Epithelial cell of alveolus of lung (primary cell): Measurements from ENCODE around the gene DOK3. TPM values are rescaled to one million over a fixed set of nuclear protein-coding genes. Genes with fewer than 3 reads are reported as not detected.

ENCODE experiments used
- total RNA-seq: library from RNA; depleted of rRNA; stranded (reverse); fragments of >200 nt; gene quantifications from 2 replicates; pipeline ENCODE4 v1.2.1, GENCODE V29; 2015

The DOK3 gene
- 0.91 and 1.5 TPM in 2 replicates for total RNA-seq

DNA sequence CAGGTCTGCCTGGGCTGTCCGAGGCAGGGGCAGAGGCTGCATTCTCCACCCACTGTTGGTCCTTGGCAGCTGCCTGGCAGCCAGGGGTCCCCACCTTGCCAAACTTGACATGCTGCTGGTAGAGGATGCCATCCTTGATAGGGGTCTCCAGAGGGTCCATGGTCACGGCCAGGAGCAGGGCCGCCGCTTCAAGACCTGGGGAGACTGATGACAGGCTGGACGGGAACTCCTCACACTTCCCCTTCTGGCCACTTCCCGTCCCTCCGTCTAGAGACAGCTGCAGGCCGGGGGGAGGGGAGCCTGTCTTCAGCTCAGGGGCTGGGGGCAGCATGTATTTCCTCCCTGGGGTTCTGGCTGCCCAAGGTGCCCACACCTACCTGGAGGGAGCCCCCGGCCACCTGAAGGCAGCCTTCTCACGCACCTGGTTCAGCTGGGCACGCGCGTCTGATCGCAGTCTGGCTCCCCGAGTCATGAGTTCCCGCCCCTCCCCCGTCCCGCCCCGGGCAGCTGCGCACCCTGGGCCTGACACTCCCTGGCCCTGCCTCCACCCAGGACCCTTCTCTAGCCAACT, at the start of gene DOK3:
DOK3 (minus strand) TSS at position 446 of the 571 bp plus-strand sequence; CDS start at position 160, 286 bp downstream.

GRCh38 chr5:177554474-177555111, 45.0 kb upstream of the DOK3 start, which contains the start of gene FAM193B:
FAM193B (minus strand) TSS chr5:177554563; CDS start chr5:177554458, 105 bp downstream.

DNA sequence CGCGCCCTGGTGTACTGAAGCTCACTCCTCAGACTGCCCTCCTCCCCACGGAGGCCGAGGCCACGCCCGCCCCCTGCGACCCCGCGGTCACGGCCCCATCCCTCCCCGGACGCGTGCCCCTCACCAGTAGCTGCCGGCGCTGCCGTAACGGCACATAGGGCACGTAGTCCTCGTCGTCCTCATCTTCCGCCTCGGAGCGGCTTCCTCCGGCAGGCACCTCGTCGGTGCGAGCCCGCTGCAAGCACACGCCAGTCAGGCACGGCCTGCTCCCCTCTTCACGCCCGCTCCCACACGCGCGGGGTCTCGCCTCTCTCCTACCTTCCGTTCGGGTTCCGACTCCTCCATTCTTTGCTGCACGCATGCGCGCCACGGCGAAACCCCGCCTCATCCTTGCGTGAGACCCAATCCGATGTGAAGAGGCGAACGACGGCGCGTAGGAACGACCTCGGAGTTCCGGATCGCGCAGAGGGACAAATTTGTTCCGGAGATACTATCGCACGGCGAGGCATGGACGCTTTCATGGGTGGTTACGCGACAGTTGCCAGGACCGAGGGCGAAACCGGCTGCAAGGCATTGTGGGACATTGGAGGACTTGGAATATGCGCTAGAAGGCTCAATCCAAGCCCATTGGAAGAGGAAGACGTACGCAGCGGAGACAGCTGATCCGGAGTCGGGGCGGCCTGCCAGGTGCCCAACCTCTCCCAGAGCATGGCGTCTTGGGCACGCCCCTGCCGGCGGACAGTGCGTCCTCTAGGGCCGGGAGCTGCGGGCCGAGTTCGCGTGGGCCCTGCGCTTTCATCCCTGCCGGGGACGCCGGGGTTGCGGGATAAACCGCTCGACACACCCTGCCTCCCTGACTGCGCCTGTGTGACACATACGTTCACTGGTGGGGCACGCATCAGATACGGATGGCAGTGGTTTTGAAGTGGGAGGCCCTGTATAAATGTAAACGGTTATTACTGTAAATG, 7.3 kb upstream of the DOK3 start, which contains the start of gene DDX41:
DDX41 (minus strand) TSS at position 361 of the 968 bp plus-strand sequence; CDS start at position 345, 16 bp downstream.

DNA sequence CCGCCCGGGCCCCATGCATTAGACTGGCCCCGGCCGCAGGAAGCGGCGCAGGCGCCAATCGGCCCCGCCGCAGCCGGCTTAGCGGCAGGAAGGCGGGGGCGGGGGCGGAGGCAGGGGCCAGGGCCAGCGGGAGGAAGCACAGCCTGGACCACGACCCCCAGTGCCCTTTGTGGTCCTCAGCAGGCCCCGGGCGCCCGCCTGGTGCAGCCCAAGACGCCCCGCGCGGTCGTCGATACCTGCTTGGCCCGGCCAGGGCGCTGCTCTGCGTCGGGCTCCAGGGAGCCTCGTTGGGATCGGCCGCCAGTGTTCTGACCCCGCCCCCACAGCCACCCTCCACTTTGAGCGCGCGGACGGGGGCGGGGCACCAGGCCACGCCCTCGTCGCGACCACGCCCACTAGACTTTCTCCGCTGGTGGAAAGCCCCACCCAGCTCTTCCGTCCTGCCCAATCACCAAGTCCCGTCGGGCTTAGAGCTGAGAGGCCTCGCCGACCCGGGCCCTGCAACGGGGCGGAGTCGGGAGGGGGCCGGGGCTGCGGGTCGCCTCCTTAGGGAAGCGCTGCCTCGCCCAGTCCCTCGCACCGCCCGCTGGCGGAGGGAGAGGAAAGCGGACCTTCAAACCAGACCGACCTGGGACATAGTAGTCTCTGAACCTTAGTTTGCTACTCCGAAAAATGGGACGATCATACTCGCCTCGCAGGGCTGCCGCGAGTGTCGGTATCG, 12.2 kb downstream of the DOK3 start, which contains the start of gene PDLIM7:
PDLIM7 (minus strand) TSS at position 313 of the 721 bp plus-strand sequence. CDS start 1,092 bp downstream, outside the sequence.

GRCh38 chr5:177473443-177474001, 36.1 kb downstream of the DOK3 start, which contains the start of gene DBN1:
DBN1 (minus strand) TSS chr5:177473634; CDS start chr5:177473521, 113 bp downstream.

Other genes starting within 250 kb of the DOK3 start
- gene RAB24, start 206.1 kb downstream of the DOK3 start, total RNA-seq: 20.2 and 45.6 TPM in 2 replicates
- gene PRELID1, start 206.0 kb downstream of the DOK3 start, total RNA-seq: 69.7 and 176 TPM in 2 replicates
- gene MXD3, start 197.9 kb downstream of the DOK3 start, total RNA-seq: 21.7 and 30.7 TPM in 2 replicates
- gene LMAN2, start 158.2 kb downstream of the DOK3 start, total RNA-seq: 289 and 319 TPM in 2 replicates
- 3.9 and 10.3 TPM in 2 replicates for gene RGS14, start 151.9 kb downstream of the DOK3 start, total RNA-seq
- gene SLC34A1, start 125.4 kb downstream of the DOK3 start, total RNA-seq: not detected in 2 replicates
- gene PFN3, start 109.2 kb downstream of the DOK3 start, total RNA-seq: not detected in 2 replicates
- 0.40 and 1.0 TPM in 2 replicates for gene F12, start 100.3 kb downstream of the DOK3 start, total RNA-seq
- gene GRK6, start 83.2 kb downstream of the DOK3 start, total RNA-seq: 19.8 and 37.6 TPM in 2 replicates
- 9.3 and 10.0 TPM in 2 replicates for gene PRR7, start 63.0 kb downstream of the DOK3 start, total RNA-seq
- gene DBN1, start 36.2 kb downstream of the DOK3 start, total RNA-seq: 125 and 211 TPM in 2 replicates
- 216 and 501 TPM in 2 replicates for gene PDLIM7, start 12.2 kb downstream of the DOK3 start, total RNA-seq
- gene DDX41, start 7.1 kb upstream of the DOK3 start, total RNA-seq: 92.1 and 136 TPM in 2 replicates
- 16.0 and 77.8 TPM in 2 replicates for gene FAM193B, start 44.7 kb upstream of the DOK3 start, total RNA-seq
- gene TMED9, start 82.4 kb upstream of the DOK3 start, total RNA-seq: 172 and 235 TPM in 2 replicates
- gene B4GALT7, start 90.3 kb upstream of the DOK3 start, total RNA-seq: 27.5 and 47.4 TPM in 2 replicates